RWPE2 (cell line): ENCODE results near the gene TM7SF3.

Experiments used
- ATAC-seq: fragments of 200-7000 bp; cut with Tn5 transposase; 3 replicates; pipeline ENCODE4 v1.9.1; 2021; ENCODE audit warnings: low read depth
- DNase-seq: peaks from one replicate; pipeline ENCODE4 v3.0.0-alpha.2; 2020; ENCODE audit warnings: low spot score
- H3K27ac ChIP-seq: fragments of 450-650 bp; 2 replicates; pipeline ENCODE4 v1.5.1; 2017; ENCODE audit warnings: mild to moderate bottlenecking; ENCODE audit not compliant: poor library complexity, severe bottlenecking
- H3K27me3 ChIP-seq: fragments of 250-450 bp; sonication (Bioruptor Pico); 2 replicates; pipeline ENCODE4 v1.5.1; 2021; ENCODE audit warnings: mild to moderate bottlenecking, moderate library complexity; ENCODE audit not compliant: insufficient read depth, poor library complexity, severe bottlenecking
- H3K36me3 ChIP-seq: fragments of 250-450 bp; sonication (Bioruptor Pico); 2 replicates; pipeline ENCODE4 v1.5.1; 2020; ENCODE audit warnings: low read depth, mild to moderate bottlenecking, moderate library complexity
- H3K4me1 ChIP-seq: fragments of 250-450 bp; sonication (Bioruptor Pico); 2 replicates; pipeline ENCODE4 v1.5.1; 2021; ENCODE audit warnings: mild to moderate bottlenecking, moderate library complexity; ENCODE audit not compliant: insufficient read depth, poor library complexity, severe bottlenecking
- H3K4me3 ChIP-seq: fragments of 250-450 bp; sonication (Bioruptor Pico); 2 replicates; pipeline ENCODE4 v1.5.1; 2021; ENCODE audit warnings: mild to moderate bottlenecking, moderate library complexity; ENCODE audit not compliant: severe bottlenecking
- H3K9me3 ChIP-seq: fragments of 250-450 bp; sonication (Bioruptor Pico); 2 replicates; pipeline ENCODE4 v1.5.1; 2021; ENCODE audit warnings: mild to moderate bottlenecking, moderate library complexity; ENCODE audit not compliant: severe bottlenecking
- TF ChIP-seq, protein P1 (sequence below): fragments of 450-650 bp; IDR thresholded peaks from one replicate; pipeline ENCODE4 v1.5.1; 2017; ENCODE audit warnings: mild to moderate bottlenecking, moderate library complexity; ENCODE audit not compliant: poor library complexity, severe bottlenecking

The TM7SF3 gene

DNA sequence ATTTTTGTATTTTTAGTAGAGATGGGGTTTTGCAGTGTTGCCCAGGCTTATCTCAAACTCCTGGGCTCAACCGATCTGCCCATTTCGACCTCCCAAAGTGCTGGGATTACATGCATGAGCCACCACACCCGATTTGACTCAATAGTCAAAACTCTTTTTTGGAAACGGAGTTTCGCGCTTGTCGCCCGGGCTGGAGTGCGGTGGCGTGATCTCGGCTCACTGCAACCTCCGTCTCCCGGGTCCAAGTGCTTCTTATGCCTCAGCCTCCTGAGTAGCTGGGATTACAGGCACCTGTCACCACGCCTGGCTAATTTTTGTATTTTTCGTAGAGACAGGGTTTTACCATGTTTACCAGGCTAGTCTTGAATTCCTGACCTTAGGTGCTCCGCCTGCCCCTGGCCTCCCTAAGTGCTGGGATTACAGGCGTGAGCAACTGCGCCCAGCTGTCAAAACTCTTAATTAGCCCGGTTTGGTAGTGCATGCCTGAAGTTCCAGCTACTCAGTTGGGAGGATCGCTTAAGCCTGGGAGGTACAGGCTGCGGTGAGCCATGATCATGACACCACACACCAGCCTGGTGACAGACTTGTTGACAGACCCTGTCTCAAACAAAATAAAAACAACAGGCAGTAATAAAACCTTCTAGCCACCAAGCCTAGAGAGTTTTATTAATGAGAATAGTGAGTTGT, 20.6 kb upstream of the TM7SF3 start:
- H3K27me3 ChIP-seq, result no peaks in the 10 kb centered on the region
- TF ChIP-seq, protein P1, sequence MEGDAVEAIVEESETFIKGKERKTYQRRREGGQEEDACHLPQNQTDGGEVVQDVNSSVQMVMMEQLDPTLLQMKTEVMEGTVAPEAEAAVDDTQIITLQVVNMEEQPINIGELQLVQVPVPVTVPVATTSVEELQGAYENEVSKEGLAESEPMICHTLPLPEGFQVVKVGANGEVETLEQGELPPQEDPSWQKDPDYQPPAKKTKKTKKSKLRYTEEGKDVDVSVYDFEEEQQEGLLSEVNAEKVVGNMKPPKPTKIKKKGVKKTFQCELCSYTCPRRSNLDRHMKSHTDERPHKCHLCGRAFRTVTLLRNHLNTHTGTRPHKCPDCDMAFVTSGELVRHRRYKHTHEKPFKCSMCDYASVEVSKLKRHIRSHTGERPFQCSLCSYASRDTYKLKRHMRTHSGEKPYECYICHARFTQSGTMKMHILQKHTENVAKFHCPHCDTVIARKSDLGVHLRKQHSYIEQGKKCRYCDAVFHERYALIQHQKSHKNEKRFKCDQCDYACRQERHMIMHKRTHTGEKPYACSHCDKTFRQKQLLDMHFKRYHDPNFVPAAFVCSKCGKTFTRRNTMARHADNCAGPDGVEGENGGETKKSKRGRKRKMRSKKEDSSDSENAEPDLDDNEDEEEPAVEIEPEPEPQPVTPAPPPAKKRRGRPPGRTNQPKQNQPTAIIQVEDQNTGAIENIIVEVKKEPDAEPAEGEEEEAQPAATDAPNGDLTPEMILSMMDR, result no peak
- DNase-seq (no peak), ATAC-seq (no peak)
- H3K4me3 ChIP-seq, result no peak overlapping the region
- no peaks in the 10 kb centered on the region for H3K9me3 ChIP-seq
- H3K36me3 ChIP-seq, result peaks cover 5% of the 10 kb centered on the region; the same call in 1 of the 2 replicates
- H3K4me1 ChIP-seq, result no peaks in the 10 kb centered on the region
- H3K27ac ChIP-seq, result no peak overlapping the region

DNA sequence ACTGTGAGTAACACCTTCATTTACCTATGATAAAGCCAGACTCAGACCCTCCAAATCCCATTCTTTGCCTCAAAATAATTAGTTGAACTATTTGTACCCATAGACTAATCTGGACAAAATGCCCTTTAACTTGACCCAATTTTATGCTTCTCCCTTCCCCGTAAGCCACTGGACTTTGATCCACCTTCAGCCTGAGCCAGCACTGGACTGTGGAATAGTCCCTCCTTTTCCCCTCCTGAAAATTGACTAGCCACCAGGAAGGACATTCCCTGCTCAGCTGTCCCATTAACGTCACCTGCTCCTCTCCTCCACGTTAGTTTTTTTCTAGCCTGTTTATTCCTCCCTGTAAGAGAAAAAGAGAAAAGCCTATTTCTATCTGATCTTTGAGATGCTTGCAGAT, 18.5 kb upstream of the TM7SF3 start:
- H3K36me3 ChIP-seq, result peaks cover 24% of the 10 kb centered on the region
- no peaks in the 10 kb centered on the region for H3K4me1 ChIP-seq
- no peak overlapping the region for H3K27ac ChIP-seq
- TF ChIP-seq, protein P1, result no peak
- no peaks in the 10 kb centered on the region for H3K27me3 ChIP-seq
- ATAC-seq, result no peak
- no peaks in the 10 kb centered on the region for H3K9me3 ChIP-seq
- no peak overlapping the region for H3K4me3 ChIP-seq
- DNase-seq, result no peak

DNA sequence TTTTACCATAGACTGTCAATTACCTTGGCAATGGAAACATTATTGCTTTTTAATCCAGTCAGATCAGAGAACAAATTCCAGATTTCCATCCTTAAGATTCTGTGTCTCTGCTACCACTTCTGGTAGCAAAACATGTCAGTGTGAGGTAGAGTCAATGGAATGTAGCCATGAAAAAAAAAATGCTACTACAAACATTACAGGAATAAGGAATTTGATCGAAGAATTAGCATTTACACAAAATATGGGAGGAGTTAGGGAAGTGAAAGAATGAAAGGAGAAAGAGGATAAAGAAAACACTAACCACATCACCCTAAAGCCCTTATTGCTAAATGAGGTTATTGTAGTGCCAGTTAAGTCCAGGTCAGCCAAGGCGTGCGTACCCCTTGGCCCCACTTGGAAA, 17.3 kb upstream of the TM7SF3 start:
- no peaks in the 10 kb centered on the region for H3K4me1 ChIP-seq
- no peaks in the 10 kb centered on the region for H3K27me3 ChIP-seq
- ATAC-seq (no peak), DNase-seq (no peak)
- TF ChIP-seq, protein P1, result no peak
- no peaks in the 10 kb centered on the region for H3K9me3 ChIP-seq
- H3K27ac ChIP-seq, result no peak overlapping the region
- H3K4me3 ChIP-seq, result no peak overlapping the region
- peaks cover 24% of the 10 kb centered on the region for H3K36me3 ChIP-seq

DNA sequence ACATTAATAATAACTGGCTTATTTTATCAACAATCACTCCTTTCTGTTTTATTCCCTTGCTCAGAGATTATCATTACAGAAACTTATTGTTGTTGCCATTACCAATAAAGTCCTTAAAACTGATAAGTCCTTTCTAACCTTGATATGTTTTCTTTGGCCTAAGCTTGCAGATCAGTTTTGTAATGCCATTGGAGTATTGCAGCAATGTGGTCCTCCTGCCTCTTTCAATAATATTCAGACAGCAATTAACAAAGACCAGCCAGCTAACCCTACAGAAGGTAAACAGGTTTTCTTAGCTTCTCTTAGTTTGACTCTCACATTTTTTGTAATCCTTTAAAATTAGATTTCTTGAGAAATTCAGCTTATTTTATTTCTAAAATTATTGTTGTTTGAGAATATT, 12.1 kb upstream of the TM7SF3 start:
- no peak for DNase-seq
- TF ChIP-seq, protein P1, result no peak
- peaks cover 3% of the 10 kb centered on the region for H3K4me1 ChIP-seq
- no peaks in the 10 kb centered on the region for H3K27me3 ChIP-seq
- no peak for ATAC-seq
- no peak overlapping the region for H3K27ac ChIP-seq
- peaks cover 24% of the 10 kb centered on the region for H3K36me3 ChIP-seq
- no peaks in the 10 kb centered on the region for H3K9me3 ChIP-seq
- no peak overlapping the region for H3K4me3 ChIP-seq

DNA sequence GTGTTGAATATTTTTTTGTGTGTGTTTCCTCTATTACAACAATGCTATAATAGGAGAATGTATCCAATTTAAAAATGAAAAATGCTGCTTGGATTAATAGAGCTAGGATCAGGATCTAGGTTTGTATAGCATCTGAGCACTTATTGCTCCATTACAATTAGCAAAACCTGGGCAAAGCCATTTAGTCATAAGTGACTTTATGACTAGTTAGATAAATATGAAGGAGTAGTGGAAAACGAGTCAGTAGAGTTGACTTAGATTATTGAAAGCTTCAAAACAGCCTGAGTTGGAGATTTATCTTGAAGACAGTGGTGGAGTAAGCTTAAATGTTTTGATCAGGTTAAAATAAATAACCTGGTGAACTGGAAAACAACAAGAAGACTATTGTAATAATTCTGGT, 10.9 kb upstream of the TM7SF3 start:
- peaks cover 3% of the 10 kb centered on the region for H3K4me1 ChIP-seq
- no peak overlapping the region for H3K27ac ChIP-seq
- peaks cover 19% of the 10 kb centered on the region for H3K36me3 ChIP-seq
- H3K4me3 ChIP-seq, result no peak overlapping the region
- DNase-seq (no peak), ATAC-seq (no peak)
- TF ChIP-seq, protein P1, result no peak
- H3K9me3 ChIP-seq, result no peaks in the 10 kb centered on the region
- H3K27me3 ChIP-seq, result no peaks in the 10 kb centered on the region
